HEK293T (cell line): ENCODE measurements around the gene TBL2.

Experiments
- ARNT ChIP-seq: fragments of 450-650 bp; IDR thresholded peaks from 2 replicates; pipeline ENCODE4 v1.6.1; 2017; ENCODE audit warnings: mild to moderate bottlenecking
- BHLHE40 ChIP-seq: fragments of 450-650 bp; IDR thresholded peaks from 2 replicates; pipeline ENCODE4 v1.6.1; 2016; ENCODE audit warnings: mild to moderate bottlenecking, moderate library complexity, borderline replicate concordance
- FOXK2 ChIP-seq: fragments of 450-650 bp; IDR thresholded peaks from 2 replicates; pipeline ENCODE4 v1.6.1; 2016; ENCODE audit warnings: mild to moderate bottlenecking
- NFRKB ChIP-seq: fragments of 450-650 bp; IDR thresholded peaks from 2 replicates; pipeline ENCODE4 v1.6.1; 2016; ENCODE audit warnings: mild to moderate bottlenecking, moderate library complexity
- SUZ12 ChIP-seq: fragments of 450-650 bp; IDR thresholded peaks from 2 replicates; pipeline ENCODE4 v1.6.1; 2016; ENCODE audit warnings: mild to moderate bottlenecking
- TARDBP ChIP-seq: fragments of 450-650 bp; IDR thresholded peaks from 2 replicates; pipeline ENCODE4 v1.6.1; 2016
- ZNF384 ChIP-seq: fragments of 450-650 bp; IDR thresholded peaks from 2 replicates; pipeline ENCODE4 v1.6.1; 2016

DNA sequence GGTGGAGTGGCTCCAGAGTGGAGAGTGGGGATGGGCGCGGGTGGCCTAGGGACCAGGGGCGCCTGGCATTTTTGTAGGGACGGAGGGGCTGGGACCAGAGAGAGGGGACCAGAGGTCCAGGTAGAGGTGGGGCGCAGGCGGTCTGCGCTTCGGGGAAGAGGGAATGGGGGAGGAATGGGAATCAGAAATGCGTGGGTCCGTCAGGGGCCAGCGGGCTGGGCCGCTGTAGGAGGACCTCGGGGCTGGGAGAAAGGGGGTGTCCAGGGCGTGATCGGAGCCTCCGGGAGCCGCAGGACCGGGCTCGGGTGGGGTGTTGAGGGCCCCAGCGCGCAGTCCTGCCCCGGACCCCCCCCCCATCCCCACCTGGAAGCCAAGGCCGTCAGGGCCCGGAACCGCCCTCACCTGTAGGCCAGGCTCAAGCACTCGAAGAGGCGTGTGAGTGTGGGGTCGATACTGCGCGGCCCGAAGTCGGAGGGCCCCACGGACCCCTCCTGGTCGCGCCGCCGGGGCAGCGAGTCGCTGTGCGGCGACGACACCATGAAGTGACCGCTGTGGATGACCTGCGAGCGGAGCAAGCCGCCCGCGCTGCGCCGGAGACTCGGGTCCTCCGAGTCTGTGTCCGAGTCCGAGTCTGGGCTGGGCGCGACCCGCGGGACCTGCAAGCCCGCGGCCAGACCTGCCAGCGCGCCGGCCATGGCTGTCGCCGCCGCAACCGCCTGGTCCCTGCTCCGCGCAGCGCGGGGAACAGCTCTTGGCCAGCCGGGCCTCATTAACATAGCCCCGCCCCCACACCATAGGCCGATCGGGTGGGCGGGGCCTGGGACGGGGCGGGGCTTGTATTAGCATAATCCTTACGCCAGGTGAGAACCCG, 45.7 kb upstream of the TBL2 start, which contains the start of gene MLXIPL:
- TF ChIP-seq SUZ12 (no peak), TARDBP (no peak), BHLHE40 (no peak), NFRKB (no peak), ZNF384 (no peak), ARNT (no peak), FOXK2 (no peak)
